ENCODE data around the gene SERPINB6. TPM values are rescaled to one million over a fixed set of nuclear protein-coding genes. Genes with fewer than 3 reads are reported as not detected.

The SERPINB6 gene
- polyA plus RNA-seq, 1 experiment: 89.6 TPM

- no peaks in the 10 kb centered on the region for H3K27me3 ChIP-seq (ENCODE audit: control insufficient read depth, insufficient read depth, low read length)
- ChIA-PET CTCF (interaction anchor here (1.0 to 1.3 kb wide), 4 partner anchors 16 to 19 kb away, joined by 3 to 7 read pairs (median 4); no protein-coding TSS in a partner anchor), POLR2A (interaction anchor here (0.7 to 1.0 kb wide), 2 partner anchors 17 to 20 kb away, joined by 3 to 7 read pairs; no protein-coding TSS in a partner anchor)
- H3K4me3 ChIP-seq (ENCODE audit: low read depth, low read length): peak overlapping the region; percentile 63
- DNase-seq (ENCODE audit: low read depth): no peak
- TF ChIP-seq, protein P1, sequence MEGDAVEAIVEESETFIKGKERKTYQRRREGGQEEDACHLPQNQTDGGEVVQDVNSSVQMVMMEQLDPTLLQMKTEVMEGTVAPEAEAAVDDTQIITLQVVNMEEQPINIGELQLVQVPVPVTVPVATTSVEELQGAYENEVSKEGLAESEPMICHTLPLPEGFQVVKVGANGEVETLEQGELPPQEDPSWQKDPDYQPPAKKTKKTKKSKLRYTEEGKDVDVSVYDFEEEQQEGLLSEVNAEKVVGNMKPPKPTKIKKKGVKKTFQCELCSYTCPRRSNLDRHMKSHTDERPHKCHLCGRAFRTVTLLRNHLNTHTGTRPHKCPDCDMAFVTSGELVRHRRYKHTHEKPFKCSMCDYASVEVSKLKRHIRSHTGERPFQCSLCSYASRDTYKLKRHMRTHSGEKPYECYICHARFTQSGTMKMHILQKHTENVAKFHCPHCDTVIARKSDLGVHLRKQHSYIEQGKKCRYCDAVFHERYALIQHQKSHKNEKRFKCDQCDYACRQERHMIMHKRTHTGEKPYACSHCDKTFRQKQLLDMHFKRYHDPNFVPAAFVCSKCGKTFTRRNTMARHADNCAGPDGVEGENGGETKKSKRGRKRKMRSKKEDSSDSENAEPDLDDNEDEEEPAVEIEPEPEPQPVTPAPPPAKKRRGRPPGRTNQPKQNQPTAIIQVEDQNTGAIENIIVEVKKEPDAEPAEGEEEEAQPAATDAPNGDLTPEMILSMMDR (IDR thresholded peaks at IDR 0.05; ENCODE audit: insufficient read depth, low read depth, low read length): no peak
- no peaks in the 10 kb centered on the region for H3K36me3 ChIP-seq (ENCODE audit: control insufficient read depth, insufficient read depth, low read length)
These were observed 481 bp downstream of the SERPINB6 start for GRCh38 chr6:2970753-2971419.

DNA sequence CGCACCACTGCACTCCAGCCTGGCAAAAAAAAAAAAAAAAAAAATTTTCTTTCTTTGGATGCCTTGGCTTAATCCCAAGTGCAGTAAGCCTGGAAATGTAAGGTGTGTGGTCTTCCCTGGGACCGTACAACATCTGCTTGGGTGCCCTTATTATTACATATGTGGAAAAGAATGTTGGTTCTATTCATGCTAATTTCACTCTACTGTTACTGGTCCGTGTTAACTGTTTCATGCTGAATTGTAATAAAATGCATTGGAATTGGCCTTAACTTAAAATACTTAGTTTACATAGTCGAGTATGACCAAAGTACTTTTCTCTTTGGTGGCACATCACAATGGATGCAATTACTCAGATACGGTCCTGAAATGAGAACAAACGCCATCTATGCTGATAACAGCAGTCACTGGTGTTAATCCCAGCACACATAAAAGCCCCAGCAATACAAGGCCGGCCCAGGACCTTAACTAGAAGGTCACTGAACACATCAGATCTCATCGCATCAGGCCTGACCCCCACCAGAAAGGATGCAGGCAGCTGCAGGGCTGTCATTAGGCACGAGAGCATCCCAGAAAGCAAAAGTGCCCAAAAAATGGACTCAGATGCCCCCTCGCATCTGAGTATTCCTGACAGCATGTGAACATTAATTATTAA lies 1.2 kb downstream of the SERPINB6 start:
- H3K4me3 ChIP-seq (ENCODE audit: low read depth, low read length): peak overlapping the region; percentile 63
- POLR2A ChIA-PET: no interaction called here
- DNase-seq (ENCODE audit: low read depth): no peak

DNA sequence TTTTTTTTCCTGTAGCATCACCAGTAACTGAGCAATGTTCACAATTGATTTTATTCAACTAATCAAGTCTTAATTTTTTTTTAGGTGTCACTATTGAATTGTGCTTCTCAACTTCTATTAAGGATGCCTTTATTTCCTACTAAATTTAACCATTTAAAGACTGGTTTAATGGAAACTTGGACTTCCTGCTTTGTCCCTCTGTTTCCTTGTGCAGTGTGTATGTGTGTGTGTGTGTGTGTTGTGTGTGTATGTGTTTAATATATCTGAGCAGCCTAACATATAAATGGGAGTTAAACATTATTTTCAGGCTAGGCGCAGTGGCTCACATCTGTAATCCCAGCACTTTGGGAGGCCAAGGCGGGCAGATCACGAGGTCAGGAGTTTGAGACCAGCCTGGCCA lies 1.8 kb downstream of the SERPINB6 start:
- no peak overlapping the region for H3K4me3 ChIP-seq (ENCODE audit: low read depth, low read length)
- no peak for DNase-seq (ENCODE audit: low read depth)
- H3K36me3 ChIP-seq (ENCODE audit: control insufficient read depth, insufficient read depth, low read length): no peaks in the 10 kb centered on the region
- ChIA-PET CTCF (interaction anchor here (1.5 kb wide), 1 partner anchor 17 kb away, joined by 6 read pairs; no protein-coding TSS in a partner anchor), POLR2A (no interaction called here)
- no peaks in the 10 kb centered on the region for H3K27me3 ChIP-seq (ENCODE audit: control insufficient read depth, insufficient read depth, low read length)
- TF ChIP-seq, protein P1 (IDR thresholded peaks at IDR 0.05; ENCODE audit: insufficient read depth, low read depth, low read length): no peak

More for the DNA sequence above, 1.2 kb downstream of the SERPINB6 start:
- TF ChIP-seq, protein P1 (IDR thresholded peaks at IDR 0.05; ENCODE audit: insufficient read depth, low read depth, low read length): no peak
- H3K27me3 ChIP-seq (ENCODE audit: control insufficient read depth, insufficient read depth, low read length): no peaks in the 10 kb centered on the region
- CTCF ChIA-PET: no interaction called here
- no peaks in the 10 kb centered on the region for H3K36me3 ChIP-seq (ENCODE audit: control insufficient read depth, insufficient read depth, low read length)

GRCh38 chr6:2968600-2969135 lies 2.7 kb downstream of the SERPINB6 start:
- TF ChIP-seq, protein P1 (IDR thresholded peaks at IDR 0.05; ENCODE audit: insufficient read depth, low read depth, low read length): no peak
- H3K4me3 ChIP-seq (ENCODE audit: low read depth, low read length): no peak overlapping the region
- no peaks in the 10 kb centered on the region for H3K36me3 ChIP-seq (ENCODE audit: control insufficient read depth, insufficient read depth, low read length)
- ChIA-PET CTCF (interaction anchor here (1.5 kb wide), 1 partner anchor 16 kb away, joined by 6 read pairs; no protein-coding TSS in a partner anchor), POLR2A (no interaction called here)
- no peak for DNase-seq (ENCODE audit: low read depth)
- no peaks in the 10 kb centered on the region for H3K27me3 ChIP-seq (ENCODE audit: control insufficient read depth, insufficient read depth, low read length)

DNA sequence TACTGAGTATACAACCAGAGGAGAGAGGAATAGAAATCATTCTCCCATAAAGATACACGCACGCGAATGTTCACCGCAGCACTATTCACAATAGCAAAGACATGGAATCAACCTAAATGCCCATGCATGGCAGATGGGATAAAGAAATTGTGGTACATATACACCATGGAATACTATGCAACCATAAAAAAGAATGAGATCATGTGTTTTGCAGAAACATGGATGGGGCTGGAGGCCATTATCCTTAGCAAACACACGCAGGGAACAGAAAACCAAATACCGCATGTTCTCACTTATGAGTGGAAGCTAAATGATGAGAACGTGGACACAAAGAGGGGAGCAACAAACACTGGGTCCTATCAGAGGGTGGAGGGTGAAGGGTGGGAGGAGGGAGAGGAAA lies 3.4 kb downstream of the SERPINB6 start:
- ChIA-PET CTCF (interaction anchor here (1.5 kb wide), 1 partner anchor 16 kb away, joined by 6 read pairs; no protein-coding TSS in a partner anchor), POLR2A (no interaction called here)
- TF ChIP-seq, protein P1 (IDR thresholded peaks at IDR 0.05; ENCODE audit: insufficient read depth, low read depth, low read length): no peak

More for the DNA sequence above, 3.4 kb downstream of the SERPINB6 start:
- Histone ChIP-seq H3K27me3 (ENCODE audit: control insufficient read depth, insufficient read depth, low read length) (no peaks in the 10 kb centered on the region), H3K4me3 (ENCODE audit: low read depth, low read length) (no peak overlapping the region), H3K36me3 (ENCODE audit: control insufficient read depth, insufficient read depth, low read length) (no peaks in the 10 kb centered on the region)
- DNase-seq (ENCODE audit: low read depth): no peak
